ENCODE results near the gene TEAD4.

The TEAD4 gene

DNA sequence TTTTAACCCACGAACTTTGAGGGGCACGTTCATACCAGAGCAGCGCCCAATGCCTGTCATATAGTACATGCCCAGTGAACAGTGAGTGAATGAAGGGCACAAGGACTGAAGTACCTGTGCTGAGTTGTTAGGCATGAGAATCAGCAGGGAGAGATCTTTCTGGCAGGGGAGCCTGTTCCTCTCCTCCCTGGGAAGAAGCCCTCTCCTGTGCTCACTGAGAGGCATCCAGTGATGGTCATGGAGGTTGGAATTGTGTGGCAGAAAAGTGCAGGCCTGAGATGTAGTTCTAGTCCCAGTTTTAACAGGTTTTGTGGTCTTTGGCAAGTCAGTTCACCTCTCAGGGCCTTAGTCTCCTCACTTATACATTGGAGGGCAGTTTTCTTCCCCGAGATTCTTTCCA, 20.6 kb downstream of the TEAD4 start:
- no peaks in the 10 kb centered on the region for H3K4me1 ChIP-seq (ENCODE audit: control insufficient read depth, insufficient read depth, low read length)
- no peak overlapping the region for H3K27ac ChIP-seq (ENCODE audit: low read length)
- no peak overlapping the region for H3K4me3 ChIP-seq (ENCODE audit: low read length in 2 of 2)
- H3K27me3 ChIP-seq (ENCODE audit: control insufficient read depth in 1 of 2, insufficient read depth in 2 of 2, low read length in 2 of 2): no peaks in the 10 kb centered on the region
- no peaks in the 10 kb centered on the region for H3K9me3 ChIP-seq (ENCODE audit: control insufficient read depth in 2 of 2, low read length in 2 of 2)
- H3K9ac ChIP-seq (ENCODE audit: low read length in 2 of 2): no peak overlapping the region
- H3K36me3 ChIP-seq (ENCODE audit: control insufficient read depth in 2 of 2, insufficient read depth in 2 of 2, low read length in 2 of 2): peaks cover 0 to 4% of the 10 kb centered on the region in 2 donors

DNA sequence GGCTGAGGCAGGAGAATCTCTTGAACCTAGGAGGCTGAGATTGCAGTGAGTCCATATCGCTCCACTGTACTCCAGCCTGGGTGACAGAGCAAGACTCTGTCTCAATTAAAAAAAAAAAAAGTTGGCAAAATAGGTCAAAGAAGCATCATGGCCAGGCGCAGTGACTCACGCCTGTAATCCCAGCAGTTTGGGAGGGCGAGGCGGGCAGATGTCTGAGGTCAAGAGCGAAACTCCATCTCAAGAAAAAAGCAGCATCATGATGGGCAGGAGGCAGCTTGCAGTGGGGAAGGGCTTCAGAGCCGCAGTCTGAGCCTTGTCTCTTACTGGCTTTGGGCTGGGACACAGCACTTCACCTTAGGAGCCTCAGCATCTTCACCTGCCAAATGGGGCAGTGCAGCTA, 21.4 kb downstream of the TEAD4 start:
- Histone ChIP-seq H3K9me3 (ENCODE audit: control insufficient read depth in 2 of 2, low read length in 2 of 2) (no peaks in the 10 kb centered on the region), H3K36me3 (ENCODE audit: control insufficient read depth in 2 of 2, insufficient read depth in 2 of 2, low read length in 2 of 2) (peaks cover 0 to 4% of the 10 kb centered on the region in 2 donors), H3K4me3 (ENCODE audit: low read length in 2 of 2) (no peak overlapping the region), H3K9ac (ENCODE audit: low read length in 2 of 2) (no peak overlapping the region), H3K27ac (ENCODE audit: low read length) (no peak overlapping the region), H3K27me3 (ENCODE audit: control insufficient read depth in 1 of 2, insufficient read depth in 2 of 2, low read length in 2 of 2) (no peaks in the 10 kb centered on the region), H3K4me1 (ENCODE audit: control insufficient read depth, insufficient read depth, low read length) (no peaks in the 10 kb centered on the region)

DNA sequence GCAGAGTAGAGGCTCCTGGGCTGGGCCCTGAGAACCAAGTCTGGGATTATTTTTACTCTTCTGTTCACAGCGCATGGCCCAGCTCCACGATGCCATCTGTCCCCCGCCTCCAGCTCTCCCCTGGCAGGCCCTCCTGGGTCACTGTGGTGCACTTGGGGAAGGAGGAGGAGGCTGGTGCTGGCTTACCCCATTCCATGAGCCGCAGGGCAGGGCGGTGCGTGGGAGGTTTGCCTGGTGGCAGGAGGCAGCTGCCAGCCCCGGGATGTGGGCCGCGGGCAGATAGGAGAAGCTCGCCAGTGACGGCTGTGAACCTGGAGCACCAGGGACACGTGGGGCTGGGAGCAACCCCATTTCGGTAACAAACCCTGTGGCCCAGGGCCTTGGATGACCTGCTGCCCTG, 23.2 kb downstream of the TEAD4 start:
- no peak overlapping the region for H3K4me3 ChIP-seq (ENCODE audit: low read length in 2 of 2)
- H3K36me3 ChIP-seq (ENCODE audit: control insufficient read depth in 2 of 2, insufficient read depth in 2 of 2, low read length in 2 of 2): peaks cover 0 to 4% of the 10 kb centered on the region in 2 donors
- H3K9ac ChIP-seq (ENCODE audit: low read length in 2 of 2): no peak overlapping the region
- H3K4me1 ChIP-seq (ENCODE audit: control insufficient read depth, insufficient read depth, low read length): no peaks in the 10 kb centered on the region
- H3K27ac ChIP-seq (ENCODE audit: low read length): no peak overlapping the region
- no peaks in the 10 kb centered on the region for H3K9me3 ChIP-seq (ENCODE audit: control insufficient read depth in 2 of 2, low read length in 2 of 2)
- no peaks in the 10 kb centered on the region for H3K27me3 ChIP-seq (ENCODE audit: control insufficient read depth in 1 of 2, insufficient read depth in 2 of 2, low read length in 2 of 2)

DNA sequence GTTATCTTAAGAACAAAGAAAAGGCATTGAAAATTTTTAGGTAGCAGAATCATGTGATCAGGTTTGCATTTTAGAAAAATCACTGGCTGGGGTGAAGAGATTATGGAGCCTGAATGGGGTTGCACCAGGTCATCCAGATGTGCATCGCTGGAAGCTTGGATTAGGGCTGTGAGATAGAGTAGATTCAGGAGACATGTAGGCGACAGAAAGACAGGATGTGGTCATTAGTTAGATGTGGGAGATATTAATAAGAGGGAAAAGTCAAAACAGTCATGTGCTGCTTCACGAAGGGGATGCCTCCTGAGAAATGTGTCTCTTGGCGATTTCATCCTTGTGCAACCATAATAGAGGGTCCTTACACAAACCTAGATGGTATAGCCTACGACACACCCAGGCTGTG, 25.1 kb downstream of the TEAD4 start:
- H3K9me3 ChIP-seq (ENCODE audit: control insufficient read depth in 2 of 2, low read length in 2 of 2): no peaks in the 10 kb centered on the region
- H3K27me3 ChIP-seq (ENCODE audit: control insufficient read depth in 1 of 2, insufficient read depth in 2 of 2, low read length in 2 of 2): no peaks in the 10 kb centered on the region
- H3K4me3 ChIP-seq (ENCODE audit: low read length in 2 of 2): no peak overlapping the region
- no peak overlapping the region for H3K27ac ChIP-seq (ENCODE audit: low read length)
- no peaks in the 10 kb centered on the region for H3K4me1 ChIP-seq (ENCODE audit: control insufficient read depth, insufficient read depth, low read length)
- H3K36me3 ChIP-seq (ENCODE audit: control insufficient read depth in 2 of 2, insufficient read depth in 2 of 2, low read length in 2 of 2): peaks cover 0 to 4% of the 10 kb centered on the region in 2 donors
- no peak overlapping the region for H3K9ac ChIP-seq (ENCODE audit: low read length in 2 of 2)

- H3K4me3 ChIP-seq (ENCODE audit: low read length in 2 of 2): no peak overlapping the region
- H3K4me1 ChIP-seq (ENCODE audit: control insufficient read depth, insufficient read depth, low read length): no peaks in the 10 kb centered on the region
- no peaks in the 10 kb centered on the region for H3K27me3 ChIP-seq (ENCODE audit: control insufficient read depth in 1 of 2, insufficient read depth in 2 of 2, low read length in 2 of 2)
- peaks cover 0 to 1% of the 10 kb centered on the region in 2 donors for H3K36me3 ChIP-seq (ENCODE audit: control insufficient read depth in 2 of 2, insufficient read depth in 2 of 2, low read length in 2 of 2)
- H3K9me3 ChIP-seq (ENCODE audit: control insufficient read depth in 2 of 2, low read length in 2 of 2): peaks cover 0 to 4% of the 10 kb centered on the region in 2 donors
- no peak overlapping the region for H3K9ac ChIP-seq (ENCODE audit: low read length in 2 of 2)
- H3K27ac ChIP-seq (ENCODE audit: low read length): no peak overlapping the region
These were observed 25.5 kb downstream of the TEAD4 start for GRCh38 chr12:2984698-2985097.

DNA sequence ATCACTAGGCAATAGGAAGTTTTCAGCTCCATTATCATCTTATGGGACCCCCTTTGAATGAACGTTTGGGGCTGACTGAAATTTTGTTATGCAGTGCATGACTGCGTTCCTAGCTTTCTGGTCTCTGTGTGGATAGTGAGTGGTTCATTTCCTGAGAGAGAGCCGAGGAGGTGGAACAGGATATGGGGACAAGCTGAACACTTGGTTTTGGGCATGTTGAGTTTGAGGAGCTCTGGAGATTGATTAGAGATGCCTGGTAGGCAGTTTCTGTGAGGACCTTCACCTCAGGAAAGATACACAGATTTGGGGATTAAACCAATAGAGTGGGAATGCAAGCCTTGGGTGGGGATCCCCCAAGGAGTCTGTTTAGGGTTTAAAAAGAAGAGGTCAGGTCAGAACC, 27.7 kb downstream of the TEAD4 start:
- Histone ChIP-seq H3K36me3 (ENCODE audit: control insufficient read depth in 2 of 2, insufficient read depth in 2 of 2, low read length in 2 of 2) (no peaks in the 10 kb centered on the region), H3K4me3 (ENCODE audit: low read length in 2 of 2) (no peak overlapping the region), H3K4me1 (ENCODE audit: control insufficient read depth, insufficient read depth, low read length) (no peaks in the 10 kb centered on the region), H3K27me3 (ENCODE audit: control insufficient read depth in 1 of 2, insufficient read depth in 2 of 2, low read length in 2 of 2) (no peaks in the 10 kb centered on the region), H3K9ac (ENCODE audit: low read length in 2 of 2) (no peak overlapping the region), H3K27ac (ENCODE audit: low read length) (no peak overlapping the region), H3K9me3 (ENCODE audit: control insufficient read depth in 2 of 2, low read length in 2 of 2) (peaks cover 0 to 4% of the 10 kb centered on the region in 2 donors)

GRCh38 chr12:2988494-2988893, 29.3 kb downstream of the TEAD4 start:
- Histone ChIP-seq H3K9me3 (ENCODE audit: control insufficient read depth in 2 of 2, low read length in 2 of 2) (peaks cover 0 to 4% of the 10 kb centered on the region in 2 donors), H3K9ac (ENCODE audit: low read length in 2 of 2) (no peak overlapping the region), H3K4me1 (ENCODE audit: control insufficient read depth, insufficient read depth, low read length) (no peaks in the 10 kb centered on the region), H3K36me3 (ENCODE audit: control insufficient read depth in 2 of 2, insufficient read depth in 2 of 2, low read length in 2 of 2) (no peaks in the 10 kb centered on the region), H3K4me3 (ENCODE audit: low read length in 2 of 2) (no peak overlapping the region), H3K27ac (ENCODE audit: low read length) (no peak overlapping the region), H3K27me3 (ENCODE audit: control insufficient read depth in 1 of 2, insufficient read depth in 2 of 2, low read length in 2 of 2) (no peaks in the 10 kb centered on the region)

DNA sequence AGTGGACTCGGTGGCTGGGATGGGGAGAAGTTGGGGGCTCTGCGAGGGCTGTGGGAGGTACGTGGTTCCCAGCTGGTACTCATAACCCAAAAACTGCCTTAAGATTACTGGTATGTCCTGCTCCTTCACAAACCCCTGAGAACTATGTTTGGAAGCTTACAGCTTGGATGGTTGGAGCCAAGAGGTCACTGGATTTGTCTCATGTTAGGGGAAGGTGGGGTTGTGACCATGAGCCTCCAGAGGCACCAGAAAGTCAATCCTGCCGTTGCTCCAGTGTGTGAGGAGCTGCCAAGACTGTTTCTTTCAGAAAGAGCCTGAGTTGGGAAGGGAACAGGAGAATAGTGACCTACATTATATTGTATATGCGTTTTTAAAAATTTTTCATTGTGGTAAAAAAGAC, 33.5 kb downstream of the TEAD4 start:
- Histone ChIP-seq H3K4me3 (ENCODE audit: low read length in 2 of 2) (no peak overlapping the region), H3K4me1 (ENCODE audit: control insufficient read depth, insufficient read depth, low read length) (no peaks in the 10 kb centered on the region), H3K27me3 (ENCODE audit: control insufficient read depth in 1 of 2, insufficient read depth in 2 of 2, low read length in 2 of 2) (no peaks in the 10 kb centered on the region), H3K27ac (ENCODE audit: low read length) (no peak overlapping the region), H3K9ac (ENCODE audit: low read length in 2 of 2) (no peak overlapping the region), H3K36me3 (ENCODE audit: control insufficient read depth in 2 of 2, insufficient read depth in 2 of 2, low read length in 2 of 2) (no peaks in the 10 kb centered on the region), H3K9me3 (ENCODE audit: control insufficient read depth in 2 of 2, low read length in 2 of 2) (peaks cover 0 to 4% of the 10 kb centered on the region in 2 donors)

DNA sequence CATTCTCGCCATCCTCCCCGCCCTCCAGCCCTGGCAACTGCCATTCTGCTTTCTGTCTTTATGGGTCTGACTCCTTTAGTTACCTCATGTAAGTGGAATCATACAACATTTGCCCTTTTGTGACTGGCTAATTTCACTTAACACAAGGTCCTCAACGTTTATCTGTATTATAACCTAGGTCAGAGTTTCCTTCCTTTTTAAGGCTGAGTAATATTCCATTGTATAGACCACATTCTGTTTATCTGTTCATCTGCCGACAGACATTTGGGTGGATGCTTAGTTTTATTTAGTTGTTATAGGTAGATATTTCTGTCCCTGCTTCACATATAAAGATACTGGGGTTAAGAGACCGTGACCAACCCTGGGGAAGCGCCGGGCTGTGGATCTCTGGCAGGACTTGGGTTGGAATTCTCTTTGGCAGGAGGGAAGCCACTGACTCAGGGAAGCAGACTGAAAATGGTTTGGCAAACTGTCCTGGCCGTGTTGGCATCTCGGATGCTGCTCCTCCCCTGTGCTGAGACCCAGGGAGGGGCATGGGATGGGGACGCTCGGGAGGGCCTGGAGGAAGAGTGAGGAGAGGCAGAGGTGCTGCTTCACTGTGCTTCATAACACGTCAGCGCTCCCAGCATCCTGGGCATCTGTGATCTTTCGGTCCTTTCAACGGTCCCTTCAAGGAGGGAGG, 38.9 kb downstream of the TEAD4 start:
- no peaks in the 10 kb centered on the region for H3K36me3 ChIP-seq (ENCODE audit: control insufficient read depth in 2 of 2, insufficient read depth in 2 of 2, low read length in 2 of 2)
- H3K27ac ChIP-seq (ENCODE audit: low read length): peak overlapping the region; percentile 37
- H3K4me3 ChIP-seq (ENCODE audit: low read length in 2 of 2): peak overlapping the region in 1 of 2 donors; percentile 50
- H3K4me1 ChIP-seq (ENCODE audit: control insufficient read depth, insufficient read depth, low read length): peaks cover 7% of the 10 kb centered on the region
- no peaks in the 10 kb centered on the region for H3K9me3 ChIP-seq (ENCODE audit: control insufficient read depth in 2 of 2, low read length in 2 of 2)
- peak overlapping the region in 1 of 2 donors; percentile 2 for H3K9ac ChIP-seq (ENCODE audit: low read length in 2 of 2)
- H3K27me3 ChIP-seq (ENCODE audit: control insufficient read depth in 1 of 2, insufficient read depth in 2 of 2, low read length in 2 of 2): no peaks in the 10 kb centered on the region

DNA sequence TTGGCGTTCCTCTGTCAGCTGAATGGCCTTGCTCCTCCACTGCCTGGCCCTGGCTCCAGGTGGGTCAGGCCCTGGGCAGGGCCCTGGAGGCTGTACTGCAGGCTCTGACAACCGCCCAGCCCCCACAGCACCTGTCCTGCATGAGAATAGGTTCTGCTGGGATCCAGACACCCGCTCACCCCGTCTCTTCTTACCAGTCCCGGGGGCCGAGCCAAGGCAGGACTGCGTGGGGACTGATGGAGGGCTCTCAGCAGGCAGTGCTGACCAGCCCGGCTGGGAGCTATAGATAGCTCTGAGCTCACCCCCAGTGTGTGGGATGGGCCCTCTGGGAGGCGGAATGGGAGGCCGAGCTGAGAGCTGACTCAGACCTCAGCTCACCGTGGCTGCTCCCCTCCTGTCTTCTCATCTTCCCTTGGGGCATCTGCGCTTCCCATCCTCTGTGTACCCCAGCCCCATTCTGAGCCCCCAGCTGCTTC, 39.6 kb downstream of the TEAD4 start:
- peaks cover 7% of the 10 kb centered on the region for H3K4me1 ChIP-seq (ENCODE audit: control insufficient read depth, insufficient read depth, low read length)
- H3K9me3 ChIP-seq (ENCODE audit: control insufficient read depth in 2 of 2, low read length in 2 of 2): no peaks in the 10 kb centered on the region
- peak overlapping the region in 1 of 2 donors; percentile 2 for H3K9ac ChIP-seq (ENCODE audit: low read length in 2 of 2)
- H3K4me3 ChIP-seq (ENCODE audit: low read length in 2 of 2): peak overlapping the region in 1 of 2 donors; percentile 50
- H3K36me3 ChIP-seq (ENCODE audit: control insufficient read depth in 2 of 2, insufficient read depth in 2 of 2, low read length in 2 of 2): no peaks in the 10 kb centered on the region
- H3K27me3 ChIP-seq (ENCODE audit: control insufficient read depth in 1 of 2, insufficient read depth in 2 of 2, low read length in 2 of 2): no peaks in the 10 kb centered on the region
- H3K27ac ChIP-seq (ENCODE audit: low read length): peak overlapping the region; percentile 37

GRCh38 chr12:2999265-2999841, 40.2 kb downstream of the TEAD4 start:
- Histone ChIP-seq H3K4me3 (ENCODE audit: low read length in 2 of 2) (no peak overlapping the region), H3K27ac (ENCODE audit: low read length) (peak overlapping the region; percentile 37), H3K27me3 (ENCODE audit: control insufficient read depth in 1 of 2, insufficient read depth in 2 of 2, low read length in 2 of 2) (no peaks in the 10 kb centered on the region), H3K9me3 (ENCODE audit: control insufficient read depth in 2 of 2, low read length in 2 of 2) (no peaks in the 10 kb centered on the region), H3K36me3 (ENCODE audit: control insufficient read depth in 2 of 2, insufficient read depth in 2 of 2, low read length in 2 of 2) (no peaks in the 10 kb centered on the region), H3K9ac (ENCODE audit: low read length in 2 of 2) (no peak overlapping the region), H3K4me1 (ENCODE audit: control insufficient read depth, insufficient read depth, low read length) (peaks cover 10% of the 10 kb centered on the region)
